ENCODE data around the gene ALKBH5.

DNA sequence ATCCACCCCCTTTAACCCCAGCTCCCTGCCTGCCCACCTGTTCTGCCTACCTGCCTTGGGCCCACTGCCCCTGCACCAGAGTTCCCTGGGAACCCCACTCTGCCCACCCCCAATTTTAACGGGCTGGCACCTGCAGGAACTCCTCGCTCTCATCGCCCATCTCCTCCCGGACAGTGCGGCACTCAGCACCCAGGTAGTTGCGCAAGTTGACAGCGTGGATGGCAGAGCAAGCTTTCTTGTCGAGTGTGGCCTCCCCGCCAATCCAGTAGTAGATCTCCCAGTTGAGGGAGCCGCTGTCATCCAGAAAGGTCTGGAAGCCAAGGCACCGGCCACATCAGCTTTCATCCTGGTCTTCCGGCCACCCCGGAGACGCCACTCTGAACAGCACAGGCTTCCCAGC, 67.1 kb downstream of the ALKBH5 start:
- TF ChIP-seq GATA3 (IDR thresholded peaks at IDR 0.05; ENCODE audit: low read depth, low read length) (no peak), GATA2 (IDR thresholded peaks at IDR 0.05; ENCODE audit: low read depth, low read length) (no peak)

Data from SH-SY5Y (cell line).